Activated effector memory CD4-positive, alpha-beta T cell treated with anti-CD3 and anti-CD28 coated beads, Interleukin-2, amount 50 U/mL, for 16 hours (primary cell): ENCODE data around the gene GPR137.
A peak's percentile ranks its signal among the peaks of the same experiment; 100 is the strongest.

Experiments
- DNase-seq: peaks from one replicate; pipeline ENCODE4 v3.0.0-alpha.2; 2020

Gene GPR137

GRCh38 chr11:64287676-64288352, 2.2 kb downstream of the GPR137 start:
- DNase-seq: no peak

GRCh38 chr11:64288353-64288750, 2.7 kb downstream of the GPR137 start:
- DNase-seq: no peak

DNA sequence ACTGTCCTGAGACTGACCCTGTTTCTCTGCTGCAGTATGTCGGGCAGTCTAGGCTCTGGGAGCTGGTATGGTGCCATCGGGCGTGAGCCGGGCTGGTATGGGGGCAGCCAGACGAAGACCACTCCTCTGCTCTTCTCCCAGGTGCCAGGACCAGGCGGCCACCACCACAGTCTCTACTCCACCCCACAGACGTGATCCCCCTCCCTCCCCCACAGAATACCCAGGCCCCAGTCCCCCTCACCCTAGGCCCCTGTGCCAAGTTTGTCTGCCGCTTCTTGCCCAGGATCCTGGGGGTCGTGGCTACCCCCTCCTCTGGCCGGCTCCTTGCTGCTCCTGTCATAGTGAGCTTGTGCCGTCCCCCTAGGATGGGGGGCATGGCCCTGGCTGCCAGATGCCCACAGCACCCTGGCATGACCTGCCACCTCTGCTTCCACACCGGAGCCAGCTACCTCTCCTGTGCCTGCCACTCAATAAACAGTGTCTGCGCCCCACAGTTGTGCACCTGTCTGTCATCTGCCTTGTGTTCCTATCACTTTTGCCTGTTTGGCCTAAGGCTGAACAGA, 3.4 kb downstream of the GPR137 start:
- no peak for DNase-seq

DNA sequence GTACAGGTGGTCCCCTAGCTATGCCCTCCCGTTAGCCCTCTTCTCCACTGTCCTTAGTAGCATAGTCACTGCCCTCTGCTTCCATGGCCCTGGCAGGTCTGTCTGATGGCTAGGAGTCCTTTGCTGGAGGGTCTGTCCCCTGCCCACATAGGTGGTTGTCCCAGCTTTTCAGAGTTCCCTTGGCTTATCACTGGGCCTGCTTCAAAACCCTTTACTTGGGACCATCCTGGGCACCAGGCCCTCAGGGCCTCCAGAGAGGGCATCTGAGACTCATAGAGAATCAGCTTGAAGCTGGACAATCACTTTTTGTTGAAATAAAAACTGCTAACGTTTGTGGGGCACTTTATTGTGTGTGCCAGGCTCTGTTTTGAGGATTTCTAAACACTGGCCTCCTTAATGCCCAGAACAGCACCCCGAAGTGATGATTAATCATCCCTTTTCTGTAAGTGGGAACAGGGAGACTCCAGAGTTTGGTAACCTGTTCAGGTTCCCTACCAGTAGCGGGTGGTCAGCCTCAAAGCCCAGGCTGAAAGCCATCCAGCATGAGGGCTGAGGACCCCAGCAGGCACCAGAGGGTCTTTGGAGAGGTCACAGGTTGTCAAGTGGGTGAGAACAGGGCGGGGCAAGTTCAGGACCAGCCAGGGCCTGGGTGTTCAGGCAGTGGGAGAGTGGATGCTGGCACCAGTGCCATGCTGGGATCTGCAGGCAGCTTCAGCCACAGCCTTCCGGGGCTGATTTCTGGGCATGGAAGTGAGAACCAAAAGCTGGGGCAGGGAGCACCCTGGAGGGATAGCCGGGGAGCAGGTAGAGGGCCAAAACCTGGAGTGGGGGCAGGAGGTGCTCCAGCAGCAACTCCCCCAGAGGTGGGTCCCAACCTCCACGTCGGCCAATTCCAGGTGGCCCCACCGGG, 5.0 kb downstream of the GPR137 start:
- DNase-seq: no peak

- no peak for DNase-seq
Measured at GRCh38 chr11:64291262-64291751, 5.7 kb downstream of the GPR137 start, which contains the start of gene KCNK4. TSS of gene KCNK4 (plus strand) at chr11:64291302. CDS start at chr11:64293019, 1,717 bp downstream.

DNA sequence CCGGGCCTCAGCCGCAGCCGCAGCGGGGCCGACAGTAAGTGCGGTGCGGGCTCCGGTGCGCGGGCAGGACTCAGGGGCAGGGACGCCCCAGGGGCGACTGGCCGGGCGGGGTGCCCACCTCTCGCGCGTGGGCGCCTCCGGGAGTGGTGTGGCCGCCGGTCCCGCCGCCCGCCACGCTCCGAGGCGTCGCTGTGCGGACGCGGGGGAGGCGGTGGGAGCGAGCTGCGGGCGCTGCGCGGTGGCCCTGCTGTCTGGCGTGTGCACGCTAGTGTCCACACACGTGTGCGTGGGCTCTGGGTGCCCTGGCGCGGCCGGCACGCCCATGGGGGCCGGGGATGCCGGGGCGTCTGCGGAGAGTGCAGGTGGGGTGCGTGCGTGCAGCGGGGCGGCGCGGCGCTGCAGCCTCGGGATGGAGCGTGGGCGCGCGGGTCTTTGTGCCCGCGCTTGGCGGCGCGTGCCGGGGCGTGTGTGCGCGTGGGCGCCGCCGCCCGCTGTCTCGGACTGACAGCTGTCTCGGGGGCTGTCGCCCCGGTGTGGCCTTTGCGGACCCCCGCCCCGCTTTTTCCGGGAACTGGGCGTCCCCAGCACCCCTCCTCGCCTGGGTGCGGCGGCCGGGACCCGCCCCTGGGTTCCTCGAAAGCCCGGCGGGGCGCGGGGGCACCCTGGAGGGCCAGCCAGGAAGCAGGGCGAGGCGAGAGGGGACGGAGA, 6.3 kb downstream of the GPR137 start:
- no peak for DNase-seq

DNA sequence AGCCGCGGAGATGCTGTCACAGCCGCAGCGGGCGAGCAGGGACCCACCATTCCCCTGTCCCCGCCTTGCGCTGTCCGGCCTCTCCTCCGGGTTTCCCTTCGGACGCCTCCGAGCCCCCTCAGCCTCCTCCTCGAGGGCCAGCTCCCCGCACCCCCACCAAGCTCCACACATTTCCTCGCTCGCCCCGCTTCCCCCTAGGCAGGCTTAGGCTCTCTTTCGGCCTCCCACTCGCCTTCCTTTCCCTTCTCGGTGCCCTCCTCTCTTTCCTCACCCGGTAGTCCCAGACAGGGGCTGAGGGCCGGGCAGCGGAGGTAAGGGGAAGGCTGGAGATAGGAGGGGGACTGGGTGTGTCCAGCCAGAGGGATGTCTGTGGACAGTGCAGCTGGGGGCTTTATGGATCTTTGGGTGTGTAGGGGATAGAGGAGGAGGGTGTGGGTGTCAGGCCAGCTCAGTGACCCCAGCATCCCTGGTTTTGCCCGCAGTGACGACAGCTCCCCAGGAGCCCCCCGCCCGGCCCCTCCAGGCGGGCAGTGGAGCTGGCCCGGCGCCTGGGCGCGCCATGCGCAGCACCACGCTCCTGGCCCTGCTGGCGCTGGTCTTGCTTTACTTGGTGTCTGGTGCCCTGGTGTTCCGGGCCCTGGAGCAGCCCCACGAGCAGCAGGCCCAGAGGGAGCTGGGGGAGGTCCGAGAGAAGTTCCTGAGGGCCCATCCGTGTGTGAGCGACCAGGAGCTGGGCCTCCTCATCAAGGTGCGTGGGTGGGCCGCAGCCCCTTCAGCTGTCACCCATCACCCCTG, 7.0 kb downstream of the GPR137 start:
- DNase-seq: no peak

DNA sequence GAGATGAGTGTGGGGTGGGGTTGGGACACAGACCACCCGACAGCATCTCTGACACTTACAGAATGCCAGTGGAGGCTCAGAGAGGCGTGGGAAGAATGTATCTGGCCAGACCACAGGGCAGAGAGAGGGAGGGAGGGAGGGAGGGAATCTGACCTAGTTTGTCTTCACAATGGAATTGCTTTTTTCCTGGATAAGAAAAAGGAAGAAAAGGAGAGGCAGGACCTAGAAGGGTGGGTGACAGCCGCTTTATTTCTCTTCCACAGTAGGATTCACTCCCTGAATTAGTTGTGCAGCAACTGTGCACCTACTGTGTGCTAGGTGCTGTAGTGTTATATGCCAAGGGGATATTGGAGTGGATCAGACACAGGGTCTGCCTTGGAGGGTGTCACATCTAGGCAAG, 9.1 kb downstream of the GPR137 start:
- no peak for DNase-seq

GRCh38 chr11:64295760-64296159, 10.1 kb downstream of the GPR137 start:
- no peak for DNase-seq

GRCh38 chr11:64296236-64296635, 10.6 kb downstream of the GPR137 start:
- no peak for DNase-seq

DNA sequence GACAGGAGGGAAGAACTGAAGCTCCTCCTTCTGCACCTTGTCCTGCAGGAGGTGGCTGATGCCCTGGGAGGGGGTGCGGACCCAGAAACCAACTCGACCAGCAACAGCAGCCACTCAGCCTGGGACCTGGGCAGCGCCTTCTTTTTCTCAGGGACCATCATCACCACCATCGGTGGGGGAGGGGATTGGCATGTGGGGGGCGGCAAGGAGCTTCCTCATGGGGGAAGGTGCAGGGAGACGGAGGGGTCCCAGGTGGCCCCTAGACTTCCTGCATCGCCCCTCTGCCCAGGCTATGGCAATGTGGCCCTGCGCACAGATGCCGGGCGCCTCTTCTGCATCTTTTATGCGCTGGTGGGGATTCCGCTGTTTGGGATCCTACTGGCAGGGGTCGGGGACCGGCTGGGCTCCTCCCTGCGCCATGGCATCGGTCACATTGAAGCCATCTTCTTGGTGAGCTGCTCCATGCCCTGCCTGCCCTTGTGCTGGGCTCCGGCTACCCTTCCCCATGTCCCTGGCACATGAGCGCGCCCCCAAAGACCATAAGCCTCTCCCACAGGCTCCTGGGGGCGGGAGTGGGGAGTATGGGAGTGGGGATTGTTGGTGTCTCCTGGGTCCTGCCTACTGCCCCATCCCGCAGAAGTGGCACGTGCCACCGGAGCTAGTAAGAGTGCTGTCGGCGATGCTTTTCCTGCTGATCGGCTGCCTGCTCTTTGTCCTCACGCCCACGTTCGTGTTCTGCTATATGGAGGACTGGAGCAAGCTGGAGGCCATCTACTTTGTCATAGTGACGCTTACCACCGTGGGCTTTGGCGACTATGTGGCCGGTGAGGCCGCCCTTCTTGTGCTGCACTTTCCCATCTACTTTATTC, 11.4 kb downstream of the GPR137 start:
- DNase-seq: no peak

GRCh38 chr11:64297699-64298358, 12.2 kb downstream of the GPR137 start:
- DNase-seq: no peak

DNA sequence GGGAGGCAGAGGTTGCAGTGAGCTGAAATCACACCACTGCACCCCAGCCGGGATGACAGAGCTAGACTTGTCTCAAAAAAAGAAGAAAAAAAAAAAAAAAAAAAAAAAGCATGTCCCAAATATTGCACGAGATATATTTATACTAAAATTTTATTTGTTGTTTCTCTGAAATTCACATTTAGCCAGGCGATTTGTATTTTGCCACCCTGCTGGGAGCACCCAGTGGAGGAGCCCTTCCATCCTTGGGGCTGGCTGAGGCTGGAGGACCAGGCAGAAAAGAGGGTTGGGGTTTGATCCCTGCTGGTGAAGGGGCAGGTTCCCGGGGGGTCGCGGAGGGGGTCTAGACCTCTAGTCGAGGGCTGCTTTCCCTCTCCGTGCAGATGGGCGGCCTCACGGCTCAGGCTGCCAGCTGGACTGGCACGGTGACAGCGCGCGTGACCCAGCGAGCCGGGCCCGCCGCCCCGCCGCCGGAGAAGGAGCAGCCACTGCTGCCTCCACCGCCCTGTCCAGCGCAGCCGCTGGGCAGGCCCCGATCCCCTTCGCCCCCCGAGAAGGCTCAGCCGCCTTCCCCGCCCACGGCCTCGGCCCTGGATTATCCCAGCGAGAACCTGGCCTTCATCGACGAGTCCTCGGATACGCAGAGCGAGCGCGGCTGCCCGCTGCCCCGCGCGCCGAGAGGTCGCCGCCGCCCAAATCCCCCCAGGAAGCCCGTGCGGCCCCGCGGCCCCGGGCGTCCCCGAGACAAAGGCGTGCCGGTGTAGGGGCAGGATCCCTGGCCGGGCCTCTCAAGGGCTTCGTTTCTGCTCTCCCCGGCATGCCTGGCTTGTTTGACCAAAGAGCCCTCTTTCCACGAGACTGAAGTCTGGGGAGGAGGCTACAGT, 13.6 kb downstream of the GPR137 start:
- DNase-seq: no peak

- peak; percentile 72 for DNase-seq
Measured at GRCh38 chr11:64299847-64300648, 14.4 kb downstream of the GPR137 start, which contains the start of gene CATSPERZ. TSS of gene CATSPERZ (plus strand) at chr11:64300358. CDS start at chr11:64300411, 53 bp downstream.

DNA sequence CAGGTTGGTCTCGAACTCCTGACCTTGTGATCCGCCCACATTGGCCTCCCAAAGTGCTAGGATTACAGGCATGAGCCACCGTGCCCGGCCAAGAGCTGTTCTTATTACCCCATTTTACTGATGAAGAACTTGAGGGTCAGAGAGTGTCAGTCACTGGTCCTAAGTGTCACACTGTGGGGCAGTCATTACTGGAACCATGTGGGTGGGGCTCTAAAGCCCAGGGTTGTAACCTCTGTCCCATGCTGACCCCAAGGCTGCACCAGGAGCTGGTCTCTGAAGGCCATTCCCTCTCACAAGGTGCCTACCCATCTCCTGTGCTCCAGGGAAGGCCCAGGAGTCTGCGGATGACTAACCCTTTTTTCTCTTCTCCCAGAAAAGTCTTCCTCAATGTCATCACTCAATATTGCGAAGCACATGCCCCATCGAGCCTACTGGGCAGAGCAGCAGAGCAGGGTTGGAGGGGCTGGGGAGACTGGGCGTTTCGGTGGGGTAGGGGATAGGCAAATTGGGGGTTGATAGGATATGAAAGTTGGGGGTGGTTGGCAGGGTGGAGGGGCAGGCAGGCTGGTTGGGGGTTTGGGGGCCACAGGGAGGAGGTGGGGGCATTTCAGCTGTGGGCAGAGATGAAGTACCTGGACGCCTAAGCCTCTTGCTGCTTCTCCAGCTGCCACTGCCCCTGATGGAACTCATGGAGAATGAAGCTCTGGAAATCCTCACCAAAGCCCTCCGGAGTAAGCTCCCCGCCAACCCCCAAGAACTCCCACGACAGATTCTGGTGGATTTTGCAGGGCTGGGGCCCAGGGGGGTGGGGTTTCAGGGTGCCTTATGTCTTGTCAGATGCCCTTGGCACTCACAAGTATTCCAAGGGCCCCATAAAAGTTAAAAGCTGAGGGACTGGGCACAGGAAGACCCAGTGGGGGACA, 17.7 kb downstream of the GPR137 start:
- no peak for DNase-seq

GRCh38 chr11:64304032-64304315, 18.3 kb downstream of the GPR137 start:
- no peak for DNase-seq

GRCh38 chr11:64304316-64305072, 18.8 kb downstream of the GPR137 start:
- DNase-seq: peak; percentile 98
